GM08714 (cell line): ENCODE measurements around the gene MMUT.
"Not testable (repeated sequence)": the region's sequence is repeated elsewhere in the genome, so short reads cannot be mapped to it uniquely, and the experiment has no call there.

ENCODE experiments used
- H3K4me3 ChIP-seq: fragments of 200-500 bp; sonication (Bioruptor generic); 2 replicates; pipeline ENCODE4 v1.5.1; 2014; ENCODE audit warnings: mild to moderate bottlenecking, low read length, inconsistent platforms
- ZNF274 ChIP-seq: IDR thresholded peaks from 2 replicates; pipeline ENCODE4 v1.6.1; 2012; ENCODE audit warnings: mild to moderate bottlenecking, low read depth, low read length

The MMUT gene

GRCh38 chr6:49462599-49462926 lies 490 bp downstream of the MMUT start:
- TF ChIP-seq ZNF274, result no peak

DNA sequence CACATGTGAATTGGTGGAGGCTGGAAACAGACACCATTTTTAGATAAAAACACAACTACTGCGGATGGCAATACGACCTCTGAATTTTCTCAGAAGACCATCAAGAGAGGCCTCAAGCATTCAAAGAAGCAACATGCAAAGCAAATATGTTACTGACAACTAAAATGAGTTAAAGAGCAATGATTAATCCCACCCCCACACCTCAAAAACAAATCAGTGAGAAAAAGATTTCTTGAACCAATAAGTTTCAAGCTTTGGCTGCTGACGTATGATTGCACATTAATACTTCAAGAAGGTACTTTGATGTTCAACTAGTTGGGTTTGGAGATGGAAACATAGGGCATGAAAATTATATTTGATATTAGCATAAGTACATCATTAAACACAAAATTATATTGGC lies 982 bp downstream of the MMUT start:
- peak overlapping the region; percentile 87; the same call in 1 of the 2 replicates for H3K4me3 ChIP-seq
- TF ChIP-seq ZNF274, result no peak

More at GRCh38 chr6:49462599-49462926, 490 bp downstream of the MMUT start:
- H3K4me3 ChIP-seq, result peak overlapping the region; percentile 87

DNA sequence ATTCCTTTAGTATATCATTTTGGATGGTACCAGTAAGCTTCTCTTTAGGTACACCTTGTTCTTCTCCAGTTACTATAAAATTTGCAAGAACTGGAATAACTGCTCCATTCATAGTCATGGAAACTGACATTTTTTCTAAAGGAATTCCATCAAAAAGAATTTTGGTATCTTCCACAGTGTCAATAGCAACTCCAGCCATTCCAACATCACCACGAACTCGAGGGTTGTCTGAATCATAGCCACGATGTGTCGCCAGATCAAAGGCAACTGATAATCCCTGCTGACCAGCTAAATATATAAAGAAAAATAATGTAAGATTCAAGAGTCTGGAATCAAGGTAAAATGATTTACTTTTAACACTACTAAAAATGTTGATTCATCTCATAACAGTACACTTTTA lies 5.3 kb downstream of the MMUT start:
- H3K4me3 ChIP-seq, result no peak overlapping the region
- TF ChIP-seq ZNF274, result no peak

GRCh38 chr6:49454787-49455709 lies 8.0 kb downstream of the MMUT start:
- TF ChIP-seq ZNF274, result no peak
- no peak overlapping the region for H3K4me3 ChIP-seq

DNA sequence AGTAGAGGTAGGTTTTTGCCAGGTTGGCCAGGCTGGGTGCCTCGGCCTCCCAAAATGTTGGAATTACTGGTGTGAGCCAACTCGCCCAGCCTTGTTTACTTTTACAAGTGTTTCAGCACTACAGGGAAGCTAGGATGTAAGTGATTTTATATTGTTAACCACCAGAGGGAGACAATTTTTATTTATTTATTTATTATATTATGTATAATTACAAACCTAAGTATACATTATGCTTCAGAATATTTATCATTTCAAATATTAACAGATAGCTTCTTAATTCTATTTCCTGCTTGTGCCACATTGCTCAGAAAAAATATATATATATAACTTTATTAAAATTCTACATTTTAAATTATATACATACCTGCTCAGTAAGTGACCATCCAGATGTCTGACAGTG lies 9.8 kb downstream of the MMUT start:
- TF ChIP-seq ZNF274, result no peak
- H3K4me3 ChIP-seq, result no peak overlapping the region

- no peak for TF ChIP-seq ZNF274
- H3K4me3 ChIP-seq, result no peak overlapping the region
These were observed 32.2 kb downstream of the MMUT start for GRCh38 chr6:49430866-49431265.

- H3K4me3 ChIP-seq, result no peak overlapping the region
- TF ChIP-seq ZNF274, result no peak
These were observed 32.9 kb downstream of the MMUT start for GRCh38 chr6:49430187-49430586.

DNA sequence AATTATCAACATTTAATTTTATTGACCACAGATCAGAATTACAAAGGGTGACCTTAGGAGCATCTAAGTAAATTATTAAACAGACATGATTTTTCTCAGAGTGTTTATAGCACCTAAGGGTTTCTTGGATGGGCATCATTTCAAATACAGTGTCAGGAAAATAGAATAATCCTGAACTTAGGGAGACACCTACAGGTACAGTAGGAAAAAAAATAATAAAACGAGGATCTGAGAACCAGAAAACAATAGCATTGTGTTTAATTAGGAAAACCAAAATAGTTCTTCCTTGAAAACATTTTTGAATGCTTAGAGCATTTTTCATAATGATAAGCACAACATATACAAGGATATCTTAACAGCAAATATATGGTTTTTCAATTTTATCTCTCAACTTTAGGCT lies 39.2 kb downstream of the MMUT start:
- no peak for TF ChIP-seq ZNF274
- no peak overlapping the region for H3K4me3 ChIP-seq

GRCh38 chr6:49416195-49416594 lies 46.9 kb downstream of the MMUT start:
- H3K4me3 ChIP-seq, result no peak overlapping the region
- no peak for TF ChIP-seq ZNF274

DNA sequence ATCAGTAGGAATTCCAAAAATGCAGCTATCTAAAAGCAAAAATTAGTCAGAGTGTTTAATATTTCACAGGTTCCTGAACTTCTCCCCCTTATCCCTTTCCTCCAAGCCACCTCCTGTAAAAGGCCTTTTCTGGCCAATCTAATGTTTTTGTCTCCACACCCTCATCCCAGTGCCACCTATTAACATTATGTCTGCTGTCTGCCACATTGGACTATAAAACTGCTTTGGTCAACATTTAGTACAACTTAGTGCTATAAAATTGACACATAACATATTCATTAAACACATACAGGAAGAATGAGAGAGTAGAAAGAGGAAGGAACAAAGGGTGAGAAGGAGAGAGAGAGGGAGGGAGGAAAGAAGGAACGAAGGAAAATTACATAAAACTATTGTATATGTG lies 47.7 kb downstream of the MMUT start:
- H3K4me3 ChIP-seq, result no peak overlapping the region
- no peak for TF ChIP-seq ZNF274

DNA sequence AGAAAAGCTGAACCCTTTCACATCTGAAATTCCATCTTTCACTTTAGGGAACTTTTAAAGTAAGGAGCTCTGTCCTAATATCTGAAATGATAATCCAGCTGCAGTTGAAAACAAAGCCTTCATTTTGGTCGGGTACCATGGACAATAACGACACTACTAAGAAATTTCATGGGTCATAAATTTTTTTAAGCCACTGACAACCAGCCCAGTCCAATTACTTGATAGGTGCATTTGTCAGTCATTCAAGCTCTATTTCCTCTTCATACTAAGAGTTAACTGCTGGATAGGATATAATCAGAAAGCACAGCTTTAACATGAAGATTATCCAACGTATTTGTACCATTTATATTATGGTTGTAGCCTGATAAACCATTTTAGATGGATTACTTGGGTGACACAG lies 52.5 kb downstream of the MMUT start:
- no peak overlapping the region for H3K4me3 ChIP-seq
- TF ChIP-seq ZNF274, result no peak

- no peak for TF ChIP-seq ZNF274
- no peak overlapping the region for H3K4me3 ChIP-seq
These were observed 53.0 kb downstream of the MMUT start for GRCh38 chr6:49409951-49410542.

GRCh38 chr6:49406250-49406970 lies 56.6 kb downstream of the MMUT start:
- H3K4me3 ChIP-seq, result no peak overlapping the region
- no peak for TF ChIP-seq ZNF274

- no peak for TF ChIP-seq ZNF274
- no peak overlapping the region for H3K4me3 ChIP-seq
These were observed 62.0 kb downstream of the MMUT start for GRCh38 chr6:49401063-49401462.

GRCh38 chr6:49386667-49387508 lies 76.2 kb downstream of the MMUT start:
- not testable (repeated sequence) for H3K4me3 ChIP-seq
